GM19467 (cell line): ENCODE measurements around the gene TMEM237.

Source experiments
- ATAC-seq: cut with Tn5 transposase; IDR thresholded peaks from one replicate; pipeline ENCODE4 v1.9.1; 2021; ENCODE audit warnings: mild to moderate bottlenecking, moderate library complexity; ENCODE audit not compliant: unreplicated experiment

The TMEM237 gene

GRCh38 chr2:201642579-201643215 lies 606 bp downstream of the TMEM237 start:
- ATAC-seq: peak; percentile 77

DNA sequence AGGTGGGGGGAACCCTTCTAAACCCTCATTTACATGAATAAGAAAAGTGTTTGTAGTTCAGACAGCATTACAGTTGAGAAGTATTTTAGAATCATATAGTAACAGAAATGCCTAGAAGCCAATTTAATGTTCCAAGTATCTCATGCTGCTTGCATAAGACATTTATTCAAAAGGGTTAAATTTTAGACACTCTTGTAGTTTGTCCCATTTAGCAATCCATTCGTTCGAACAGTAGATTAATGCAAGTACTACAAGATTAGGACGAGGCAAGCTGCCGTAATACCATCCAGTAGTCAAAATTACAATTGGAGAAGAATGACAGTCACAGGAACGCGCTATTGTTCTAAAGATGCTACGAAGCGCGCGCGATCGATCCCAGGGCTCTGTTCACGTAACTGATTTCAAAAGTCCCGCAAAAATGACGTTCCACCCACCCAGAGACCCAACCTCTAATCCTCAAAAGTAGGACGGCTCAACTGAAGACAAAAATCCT lies 1.2 kb downstream of the TMEM237 start:
- peak; percentile 30 for ATAC-seq

GRCh38 chr2:201639205-201639604 lies 4.1 kb downstream of the TMEM237 start:
- ATAC-seq: no peak

DNA sequence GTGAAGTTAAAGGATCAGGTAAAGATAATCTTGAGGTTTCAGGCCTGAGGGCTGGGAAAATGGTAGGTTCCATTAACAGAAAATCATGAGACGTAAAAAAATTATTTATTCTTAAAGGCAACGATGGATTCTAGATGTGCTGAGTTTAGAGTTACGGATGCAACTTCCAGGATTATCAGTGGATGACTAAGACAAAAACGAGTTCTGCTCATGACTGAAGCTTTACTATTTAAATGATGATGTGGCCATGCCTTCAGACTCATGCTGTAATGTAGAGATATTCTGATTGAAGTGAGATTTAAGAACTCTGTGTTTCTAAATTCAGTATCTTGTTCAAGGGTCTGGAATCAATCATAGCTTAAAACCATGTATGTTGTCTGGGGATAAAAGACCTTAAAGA lies 5.0 kb downstream of the TMEM237 start:
- no peak for ATAC-seq

DNA sequence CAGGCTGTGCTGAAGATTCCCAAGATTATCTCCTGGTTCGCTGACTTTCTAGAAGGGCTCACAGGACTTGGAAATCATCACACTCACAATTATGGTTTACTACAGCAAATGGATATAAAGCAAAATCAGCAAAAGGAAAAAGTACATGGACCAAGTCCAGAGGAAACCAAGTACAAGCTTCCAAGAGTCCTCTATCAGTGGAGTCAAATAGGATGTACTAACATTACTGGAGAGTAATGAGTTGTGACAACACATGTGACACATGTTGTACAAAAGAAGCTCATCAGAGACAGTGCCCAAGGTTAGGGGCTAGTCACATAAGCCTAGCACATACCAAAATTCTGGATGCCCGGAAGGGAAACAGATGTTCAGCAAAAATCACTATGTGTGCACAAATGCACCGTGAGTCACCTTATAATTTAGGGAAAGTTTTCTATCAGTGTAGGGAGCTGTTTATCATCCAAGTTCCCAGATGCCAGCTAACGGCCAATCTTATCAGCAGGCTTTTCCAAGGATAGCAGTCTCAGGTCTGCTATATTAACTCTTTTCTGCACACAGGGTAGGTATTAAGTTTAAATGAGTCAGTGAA lies 9.5 kb downstream of the TMEM237 start:
- no peak for ATAC-seq

DNA sequence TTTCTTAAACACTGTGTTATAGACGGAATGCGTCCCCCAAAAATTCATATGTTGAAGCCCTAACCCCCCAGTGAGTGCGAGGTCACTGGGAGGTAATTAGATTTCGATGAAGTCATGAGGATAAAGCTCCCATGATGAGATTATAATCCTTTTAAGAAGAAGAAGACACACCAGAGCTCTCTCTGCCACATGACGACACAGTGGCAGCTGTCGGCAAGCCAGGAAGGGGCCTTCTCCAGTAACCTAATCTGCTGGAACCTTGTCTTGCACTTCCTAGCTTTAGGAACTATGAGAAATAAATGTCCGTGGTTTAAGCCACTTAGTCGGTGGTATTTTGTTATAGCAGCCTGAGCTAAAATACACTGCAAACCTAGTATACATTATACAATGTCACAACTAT lies 12.3 kb downstream of the TMEM237 start:
- ATAC-seq: no peak

DNA sequence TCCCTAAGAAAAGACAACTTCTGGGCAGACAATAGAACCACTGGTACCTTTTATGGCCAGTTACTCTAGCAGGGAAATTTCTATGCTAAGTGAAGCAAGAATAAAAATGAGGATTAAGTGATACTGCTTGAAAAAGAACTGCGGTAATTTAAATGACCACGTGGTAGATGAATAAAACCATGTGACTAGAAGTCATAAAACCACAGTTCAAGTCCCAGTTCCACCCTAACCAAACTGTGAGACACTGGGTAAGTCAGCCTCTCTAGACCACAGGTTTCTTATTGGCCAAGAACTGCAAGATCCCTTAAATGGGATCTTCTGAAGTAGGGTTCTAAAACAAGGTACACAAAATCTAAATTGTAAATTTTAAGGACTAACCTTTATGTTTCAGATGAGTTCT lies 12.7 kb downstream of the TMEM237 start:
- no peak for ATAC-seq

DNA sequence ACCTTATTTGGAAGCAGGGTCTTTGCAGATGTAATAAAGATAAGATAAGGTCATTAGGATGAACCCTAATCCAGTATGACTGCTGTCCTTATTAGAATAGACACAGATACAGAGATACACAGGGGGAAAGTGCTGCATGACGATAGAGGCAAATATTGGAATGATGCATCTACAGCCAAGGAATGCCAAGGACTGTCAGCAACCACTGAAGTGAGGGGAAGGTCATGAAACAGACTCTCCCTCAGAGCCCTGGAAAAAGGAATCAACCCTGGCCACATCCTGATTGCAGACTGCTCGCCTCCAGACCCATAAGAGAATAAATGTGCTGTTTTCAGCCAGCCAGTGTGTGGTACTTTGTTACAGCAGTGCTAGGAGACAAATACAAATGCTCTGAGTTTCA lies 14.8 kb downstream of the TMEM237 start:
- ATAC-seq: no peak

DNA sequence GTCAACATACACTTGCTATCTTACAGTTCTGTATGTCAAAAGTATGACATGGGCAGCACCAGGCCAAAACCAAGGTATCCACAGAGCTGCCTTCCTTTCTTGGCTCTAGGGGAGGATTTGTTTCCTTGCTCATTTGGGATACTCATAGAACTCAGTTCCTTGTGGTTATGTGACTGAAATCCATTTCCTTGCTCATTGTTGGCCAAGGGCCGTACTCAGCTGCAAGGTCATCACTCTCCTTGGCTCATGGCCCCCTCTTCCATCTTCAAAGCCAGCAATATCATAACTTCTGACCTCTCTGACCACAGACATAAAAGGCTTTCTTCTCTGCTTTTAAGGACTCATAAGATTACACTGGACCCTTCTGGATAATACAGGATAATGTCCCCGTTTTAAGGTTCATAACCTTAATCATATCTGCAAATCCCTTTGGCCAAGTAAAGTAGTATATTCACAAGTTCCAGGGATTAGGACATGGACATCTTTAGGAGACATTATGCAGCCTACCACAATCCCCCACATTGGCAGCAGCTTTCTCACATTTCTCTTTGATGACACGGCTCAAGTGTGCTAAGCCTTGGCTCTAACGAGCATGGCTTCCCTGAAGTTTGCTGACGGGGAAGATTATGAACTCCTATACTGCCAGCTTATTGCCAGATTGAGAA lies 20.9 kb downstream of the TMEM237 start:
- no peak for ATAC-seq

GRCh38 chr2:201621293-201621999 lies 21.9 kb downstream of the TMEM237 start:
- no peak for ATAC-seq

- ATAC-seq: no peak
Observed at GRCh38 chr2:201618744-201619662, 24.3 kb downstream of the TMEM237 start.

DNA sequence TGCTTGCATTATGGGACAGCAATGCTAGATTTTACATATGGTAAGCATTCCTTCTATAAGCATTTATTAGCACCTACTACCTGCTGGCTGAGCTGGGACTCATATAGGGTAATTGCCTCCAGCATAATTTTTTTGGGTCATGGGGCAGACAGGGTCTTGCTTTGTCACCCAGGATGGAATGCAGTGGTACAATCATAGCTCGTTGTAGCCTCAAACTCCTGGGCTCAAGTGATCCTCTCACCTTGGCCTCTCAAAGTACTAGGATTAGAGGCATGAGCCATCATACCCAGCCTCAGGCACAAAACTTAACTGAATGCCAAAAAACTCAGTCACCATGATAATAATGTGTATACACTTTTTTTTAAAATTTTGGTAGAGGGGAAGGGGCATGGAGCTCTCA lies 35.3 kb downstream of the TMEM237 start:
- ATAC-seq: no peak

- ATAC-seq: no peak
Observed at GRCh38 chr2:201607568-201607967, 35.7 kb downstream of the TMEM237 start.

GRCh38 chr2:201600906-201601305 lies 42.4 kb downstream of the TMEM237 start:
- no peak for ATAC-seq

GRCh38 chr2:201597397-201597796 lies 45.9 kb downstream of the TMEM237 start:
- ATAC-seq: no peak

DNA sequence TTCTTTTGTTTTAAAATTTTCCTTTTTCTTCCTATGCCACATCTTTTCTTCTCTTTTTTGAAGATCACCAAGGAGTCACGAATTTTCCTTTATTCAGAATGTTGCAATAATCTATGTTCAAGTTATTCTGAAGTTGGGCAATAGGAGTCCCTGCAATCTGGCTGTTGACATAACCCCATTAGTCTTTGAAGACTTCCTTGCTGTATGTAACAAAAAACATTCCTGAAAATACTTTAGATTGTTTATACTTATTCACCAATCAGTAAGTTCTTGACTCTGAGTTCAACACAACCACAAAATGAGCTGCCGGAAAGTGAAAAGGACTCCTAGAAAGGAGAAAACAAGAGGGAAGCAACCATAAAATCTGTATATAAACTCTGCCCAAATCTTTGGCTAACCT lies 62.8 kb downstream of the TMEM237 start:
- no peak for ATAC-seq

DNA sequence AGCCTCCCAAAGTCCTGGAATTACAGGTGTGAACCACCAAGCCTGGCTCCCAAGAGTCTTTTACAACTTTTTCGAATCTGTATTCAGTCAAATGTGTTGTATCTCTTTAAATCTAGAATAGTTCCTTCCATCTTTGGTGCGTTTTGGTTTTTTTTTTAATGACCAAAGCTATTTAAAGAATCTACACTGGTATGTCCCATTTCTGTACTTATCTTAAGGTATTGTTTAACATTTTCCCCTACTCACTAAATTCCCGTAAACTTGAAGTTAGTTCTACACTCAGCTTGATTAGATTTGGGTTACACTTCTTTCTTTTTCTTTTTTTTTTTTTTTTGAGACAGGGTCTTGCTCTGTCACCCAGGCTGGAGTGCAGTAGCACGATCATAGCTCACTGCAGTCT lies 63.8 kb downstream of the TMEM237 start:
- no peak for ATAC-seq

- no peak for ATAC-seq
Observed at GRCh38 chr2:201575971-201576370, 67.3 kb downstream of the TMEM237 start.

DNA sequence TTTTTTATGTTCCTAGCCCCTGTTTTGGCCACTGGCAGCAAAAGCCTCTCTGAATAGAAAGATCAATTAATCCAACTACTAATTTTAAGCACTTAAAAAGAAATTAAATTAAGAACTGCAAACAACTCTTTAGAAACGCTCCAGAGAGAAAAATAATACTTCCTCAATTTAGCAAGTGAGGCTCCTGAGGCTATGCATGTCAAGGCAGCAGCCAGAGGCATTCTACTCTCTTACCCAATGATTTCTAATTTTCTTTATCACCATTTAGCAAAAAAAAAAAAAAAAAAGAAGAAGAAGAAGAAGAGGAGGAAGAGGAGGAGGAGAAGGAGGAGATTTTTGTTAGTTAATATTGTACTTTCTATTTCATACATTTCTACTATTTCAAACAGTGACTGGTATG lies 68.5 kb downstream of the TMEM237 start:
- ATAC-seq: no peak

DNA sequence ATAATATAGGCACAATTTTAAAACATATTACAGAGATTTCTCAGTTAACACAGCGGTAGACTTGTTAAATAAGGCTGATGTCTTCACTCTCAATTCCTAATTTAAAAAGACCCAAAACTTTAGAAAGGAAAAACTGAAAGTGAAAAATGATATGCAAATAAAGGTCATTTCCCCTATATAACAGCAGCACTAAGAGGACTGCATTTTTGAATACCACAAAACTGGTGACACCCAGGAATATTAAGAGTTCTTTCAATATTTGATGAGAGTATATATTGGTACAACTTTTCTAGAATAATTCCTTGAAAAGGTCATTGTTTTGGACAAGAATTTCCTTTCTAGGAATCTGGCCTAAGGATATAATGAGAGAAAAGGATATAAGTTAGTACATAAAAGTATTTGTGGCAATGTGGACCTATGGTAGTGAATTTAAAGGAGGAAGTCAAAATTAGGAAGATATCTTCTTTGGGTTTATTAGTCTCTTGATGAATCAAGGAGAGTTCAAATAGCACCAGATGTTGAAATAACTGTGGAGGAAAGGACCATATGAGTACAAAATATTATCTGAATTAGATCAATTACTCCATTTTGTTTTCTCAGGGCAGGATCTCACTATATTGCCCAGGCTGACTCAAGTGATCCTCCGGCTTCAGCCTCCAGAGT lies 70.3 kb downstream of the TMEM237 start:
- no peak for ATAC-seq
